ENCODE results near the gene ARMC12. TPM values are rescaled to one million over a fixed set of nuclear protein-coding genes. Genes with fewer than 3 reads are reported as not detected.

ARMC12 gene
- total RNA-seq, 1 experiment from 2014 or later = not detected

DNA sequence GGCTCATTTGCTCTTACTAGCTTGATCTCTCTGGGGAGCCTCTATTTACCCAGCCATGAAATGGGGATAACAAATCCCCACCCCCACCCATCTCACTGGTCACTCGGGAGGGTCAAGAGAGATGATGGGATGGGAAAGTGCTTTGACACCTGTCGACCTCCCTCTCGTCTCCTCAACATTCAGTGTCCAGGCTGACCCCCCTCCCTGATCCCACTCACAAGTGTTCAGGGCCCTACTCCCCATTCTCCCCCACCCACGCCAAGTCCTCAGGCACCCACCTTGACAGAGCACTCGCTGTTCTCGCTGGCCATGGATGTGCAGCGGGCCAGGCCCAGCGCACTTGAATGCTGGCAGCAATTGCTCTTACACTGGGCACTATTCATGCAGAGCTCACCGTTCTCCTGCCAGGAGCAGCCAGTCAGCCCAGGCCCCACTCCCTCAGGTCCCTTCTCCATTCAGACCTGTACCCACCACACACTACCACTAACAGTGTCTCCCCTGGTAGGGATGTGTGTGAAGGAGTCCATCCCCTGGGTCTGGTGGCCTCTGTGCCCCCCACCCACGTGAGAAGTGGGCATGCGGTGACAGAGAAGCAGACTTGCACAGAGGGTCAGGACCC, 58.7 kb downstream of the ARMC12 start:
- no peak overlapping the region for H3K4me3 Mint-ChIP-seq (ENCODE audit: unreplicated experiment)
- ChIA-PET CTCF (no interaction called here), POLR2A (no interaction called here)

GRCh38 chr6:35796236-35796635, 59.4 kb downstream of the ARMC12 start:
- DNase-seq = no peak
- H3K4me3 ChIP-seq (ENCODE audit: low read depth, low read length) = no peak overlapping the region
- H3K36me3 ChIP-seq (ENCODE audit: control insufficient read depth, insufficient read depth, low read length) = no peaks in the 10 kb centered on the region
- no peaks in the 10 kb centered on the region for H3K4me1 Mint-ChIP-seq (ENCODE audit: low read depth, unreplicated experiment)
- no peak for TF ChIP-seq CTCF (IDR thresholded peaks at IDR 0.05; ENCODE audit: insufficient read depth in 1 of 2, low read depth in 1 of 2, low read length in 1 of 2, severe bottlenecking in 1 of 2, unreplicated experiment in 1 of 2)
- intact Hi-C loops (cut with micrococcal nuclease; ENCODE audit: unreplicated experiment) = no loop called here
- H3K9me3 Mint-ChIP-seq (ENCODE audit: unreplicated experiment) = no peaks in the 10 kb centered on the region
- POLR2A ChIA-PET = no interaction called here
- H3K36me3 Mint-ChIP-seq (ENCODE audit: insufficient read depth, unreplicated experiment) = no peaks in the 10 kb centered on the region
- H3K27me3 ChIP-seq (replicated peaks; ENCODE audit: control insufficient read depth, insufficient read depth, low read length) = no peaks in the 10 kb centered on the region
- H3K4me1 ChIP-seq = peaks cover 10% of the 10 kb centered on the region; the same call in 1 of the 2 replicates
- H3K4me3 Mint-ChIP-seq (ENCODE audit: unreplicated experiment) = no peak overlapping the region
- no TSS peak for BruUV-seq (replicated peaks)
- no peaks in the 10 kb centered on the region for H3K9me3 ChIP-seq
- CTCF ChIA-PET = no interaction called here
- no peak overlapping the region for H3K27ac Mint-ChIP-seq (ENCODE audit: unreplicated experiment)
- peaks cover 4% of the 10 kb centered on the region for H3K27me3 Mint-ChIP-seq (ENCODE audit: insufficient read depth, unreplicated experiment)

More for the DNA sequence above, 58.7 kb downstream of the ARMC12 start:
- H3K4me1 Mint-ChIP-seq (ENCODE audit: low read depth, unreplicated experiment) = no peaks in the 10 kb centered on the region
- intact Hi-C loops (cut with micrococcal nuclease; ENCODE audit: unreplicated experiment) = no loop called here
- H3K9me3 ChIP-seq = no peaks in the 10 kb centered on the region
- no peaks in the 10 kb centered on the region for H3K27me3 ChIP-seq (replicated peaks; ENCODE audit: control insufficient read depth, insufficient read depth, low read length)
- no peak overlapping the region for H3K27ac Mint-ChIP-seq (ENCODE audit: unreplicated experiment)
- H3K36me3 ChIP-seq (ENCODE audit: control insufficient read depth, insufficient read depth, low read length) = no peaks in the 10 kb centered on the region
- no peak for TF ChIP-seq CTCF (IDR thresholded peaks at IDR 0.05; ENCODE audit: insufficient read depth in 1 of 2, low read depth in 1 of 2, low read length in 1 of 2, severe bottlenecking in 1 of 2, unreplicated experiment in 1 of 2)
- peaks cover 10% of the 10 kb centered on the region; the same call in 1 of the 2 replicates for H3K4me1 ChIP-seq
- peaks cover 4% of the 10 kb centered on the region for H3K27me3 Mint-ChIP-seq (ENCODE audit: insufficient read depth, unreplicated experiment)
- BruUV-seq (replicated peaks) = no TSS peak
- no peak overlapping the region for H3K4me3 ChIP-seq (ENCODE audit: low read depth, low read length)
- H3K36me3 Mint-ChIP-seq (ENCODE audit: insufficient read depth, unreplicated experiment) = no peaks in the 10 kb centered on the region
- no peaks in the 10 kb centered on the region for H3K9me3 Mint-ChIP-seq (ENCODE audit: unreplicated experiment)
- DNase-seq = no peak

DNA sequence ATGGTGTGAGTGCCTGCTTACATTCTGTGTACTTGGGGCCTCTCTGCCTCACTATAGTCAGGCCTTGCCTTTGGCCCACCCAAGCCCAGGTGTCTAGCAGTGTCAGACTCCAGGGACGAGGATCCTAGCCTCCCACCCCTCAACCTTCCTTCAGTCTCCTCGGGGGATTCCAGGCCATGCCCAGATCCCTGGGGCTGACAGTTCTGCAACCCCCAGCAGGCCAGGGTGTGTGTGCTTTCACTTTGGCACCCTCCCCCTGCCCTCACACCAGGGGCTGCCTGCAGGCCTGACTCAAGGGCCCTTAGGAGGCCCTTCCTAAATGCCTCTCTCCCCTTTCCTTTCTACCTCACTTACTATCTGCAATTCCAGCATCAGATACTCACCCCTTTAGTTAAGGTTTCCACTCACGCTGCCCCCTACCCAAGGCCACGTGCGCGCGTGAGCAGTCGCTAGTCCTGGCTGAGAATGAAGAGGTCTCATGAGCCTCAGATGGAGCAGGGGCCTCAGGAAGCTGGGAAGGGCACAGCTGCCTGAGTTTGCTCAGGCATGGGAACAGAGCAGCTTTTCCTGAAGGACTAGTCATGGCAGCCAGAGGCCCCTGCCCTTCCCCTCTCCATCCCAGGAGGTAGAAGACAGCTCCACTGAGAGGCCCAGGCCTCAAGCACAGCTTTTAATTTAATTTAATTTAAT, 61.1 kb downstream of the ARMC12 start:
- H3K27me3 ChIP-seq (replicated peaks; ENCODE audit: control insufficient read depth, insufficient read depth, low read length) = no peaks in the 10 kb centered on the region
- no peak for TF ChIP-seq CTCF (IDR thresholded peaks at IDR 0.05; ENCODE audit: insufficient read depth in 1 of 2, low read depth in 1 of 2, low read length in 1 of 2, severe bottlenecking in 1 of 2, unreplicated experiment in 1 of 2)
- no peaks in the 10 kb centered on the region for H3K36me3 ChIP-seq (ENCODE audit: control insufficient read depth, insufficient read depth, low read length)
- Mint-ChIP-seq H3K27me3 (ENCODE audit: insufficient read depth, unreplicated experiment) (peaks cover under 1% of the 10 kb centered on the region), H3K4me3 (ENCODE audit: unreplicated experiment) (no peak overlapping the region), H3K9me3 (ENCODE audit: unreplicated experiment) (no peaks in the 10 kb centered on the region), H3K36me3 (ENCODE audit: insufficient read depth, unreplicated experiment) (no peaks in the 10 kb centered on the region), H3K4me1 (ENCODE audit: low read depth, unreplicated experiment) (no peaks in the 10 kb centered on the region), H3K27ac (ENCODE audit: unreplicated experiment) (no peak overlapping the region)
- DNase-seq = no peak
- intact Hi-C loops (cut with micrococcal nuclease; ENCODE audit: unreplicated experiment) = loop anchor here (1.0 kb wide), 1 partner anchor 11 kb away; no protein-coding TSS in a partner anchor
- ChIA-PET POLR2A (no interaction called here), CTCF (no interaction called here)
- no peak overlapping the region for H3K4me3 ChIP-seq (ENCODE audit: low read depth, low read length)
- peaks cover 10% of the 10 kb centered on the region; the same call in 1 of the 2 replicates for H3K4me1 ChIP-seq
- no TSS peak for BruUV-seq (replicated peaks)
- no peaks in the 10 kb centered on the region for H3K9me3 ChIP-seq

Other genes with a start within 250 kb of the ARMC12 start
- gene TEAD3, start 240.0 kb upstream of the ARMC12 start, total RNA-seq (2022) = 51.8 and 57.2 TPM in 2 replicates
- gene TULP1, start 224.1 kb upstream of the ARMC12 start, total RNA-seq (2022) = not detected in 2 replicates
- gene FKBP5, start 48.1 kb upstream of the ARMC12 start, total RNA-seq (2022) = 16.5 and 20.1 TPM in 2 replicates
- 1.3 and 2.0 TPM in 2 replicates for gene CLPSL2, start 39.6 kb downstream of the ARMC12 start, total RNA-seq (2022)
- not detected in 2 replicates for gene CLPSL1, start 44.0 kb downstream of the ARMC12 start, total RNA-seq (2022)
- not detected in 2 replicates for gene CLPS, start 60.3 kb downstream of the ARMC12 start, total RNA-seq (2022)
- not detected in 2 replicates for gene LHFPL5, start 68.3 kb downstream of the ARMC12 start, total RNA-seq (2022)
- gene SRPK1, start 184.1 kb downstream of the ARMC12 start, total RNA-seq (2022) = 114 and 124 TPM in 2 replicates

Data from Caco-2 (cell line).